VCaP (cell line): Measurements from ENCODE around the gene CDA.

ENCODE experiments used
- H3K27ac ChIP-seq: fragments of 450-650 bp; 2 replicates; pipeline ENCODE4 v1.5.1; 2017
- CTCF ChIP-seq: fragments of 450-650 bp; conservative IDR thresholded peaks from 2 replicates; pipeline ENCODE4 v1.5.1; 2017; ENCODE audit warnings: mild to moderate bottlenecking, moderate library complexity

Gene CDA

GRCh38 chr1:20588634-20589225 lies at the start of gene CDA:
TSS of gene CDA (plus strand) at chr1:20589097. CDS start at chr1:20589130, 33 bp downstream.
- no peak within 1 kb of the TSS for H3K27ac ChIP-seq
- no peak for TF ChIP-seq CTCF

- TF ChIP-seq CTCF: no peak
- peak overlapping the region; percentile 73 for H3K27ac ChIP-seq
Observed at GRCh38 chr1:20540281-20540680, 48.6 kb upstream of the CDA start.

GRCh38 chr1:20546637-20547036 lies 42.3 kb upstream of the CDA start:
- H3K27ac ChIP-seq: no peak overlapping the region
- no peak for TF ChIP-seq CTCF

GRCh38 chr1:20551161-20551560 lies 37.7 kb upstream of the CDA start:
- TF ChIP-seq CTCF: no peak

GRCh38 chr1:20551945-20552727 lies 36.8 kb upstream of the CDA start, which contains the start of gene FAM43B:
TSS of gene FAM43B (plus strand) at chr1:20552573. CDS start at chr1:20552974, 401 bp downstream.
- peak within 1 kb of the TSS; percentile 13; the same call in 1 of the 2 replicates for H3K27ac ChIP-seq
- TF ChIP-seq CTCF: no peak

More at GRCh38 chr1:20551161-20551560, 37.7 kb upstream of the CDA start:
- H3K27ac ChIP-seq: no peak overlapping the region

GRCh38 chr1:20552728-20553445 lies 36.0 kb upstream of the CDA start:
- TF ChIP-seq CTCF: no peak
- no peak overlapping the region; the same call in 1 of the 2 replicates for H3K27ac ChIP-seq

GRCh38 chr1:20555025-20555757 lies 33.7 kb upstream of the CDA start:
- no peak for TF ChIP-seq CTCF
- peak overlapping the region; percentile 20; the same call in 1 of the 2 replicates for H3K27ac ChIP-seq
